Endometrial microvascular endothelial cells (primary cell): ENCODE measurements around the gene C5orf22. TPM values are rescaled to one million over a fixed set of nuclear protein-coding genes. Genes with fewer than 3 reads are reported as not detected.

Experiments
- in situ Hi-C: cut with HindIII; loops from 2 replicates; pipeline ENCODE4 v1.10.0; 2017; ENCODE audit warnings: low sequenced_read_pairs, low pct_unique_long_range_greater_than_20kb; ENCODE audit errors: inconsistent ontology term
- total RNA-seq: library from RNA; depleted of rRNA; stranded (reverse); fragments of >200 nt; gene quantifications from one replicate; pipeline ENCODE4 v1.2.3, GENCODE V29; 2015; ENCODE audit errors: inconsistent ontology term

Gene C5orf22
- 12.7 TPM for total RNA-seq

- in situ Hi-C loops: no loop called here
Measured at GRCh38 chr5:31531888-31532547, at the start of gene C5orf22, which contains the start of gene DROSHA. Gene C5orf22, plus strand, starts transcription at chr5:31532301. Its CDS starts 92 bp downstream, at chr5:31532393. Gene DROSHA, minus strand, starts transcription at chr5:31532093. Its CDS starts 3,034 bp downstream, at chr5:31529059.

- in situ Hi-C loops: no loop called here
Measured at GRCh38 chr5:31485376-31486207, 46.5 kb upstream of the C5orf22 start.

GRCh38 chr5:31486441-31486840 is 45.7 kb upstream of the C5orf22 start:
- in situ Hi-C loops: no loop called here

GRCh38 chr5:31487506-31487905 is 44.6 kb upstream of the C5orf22 start:
- in situ Hi-C loops: no loop called here

GRCh38 chr5:31492869-31493268 is 39.2 kb upstream of the C5orf22 start:
- in situ Hi-C loops: no loop called here

GRCh38 chr5:31495336-31495735 is 36.8 kb upstream of the C5orf22 start:
- in situ Hi-C loops: no loop called here

GRCh38 chr5:31496301-31496700 is 35.8 kb upstream of the C5orf22 start:
- in situ Hi-C loops: no loop called here

- in situ Hi-C loops: no loop called here
Measured at GRCh38 chr5:31496891-31497290, 35.2 kb upstream of the C5orf22 start.

- in situ Hi-C loops: no loop called here
Measured at GRCh38 chr5:31500256-31500655, 31.8 kb upstream of the C5orf22 start.

- in situ Hi-C loops: no loop called here
Measured at GRCh38 chr5:31502506-31502905, 29.6 kb upstream of the C5orf22 start.

- in situ Hi-C loops: no loop called here
Measured at GRCh38 chr5:31504529-31504928, 27.6 kb upstream of the C5orf22 start.

- in situ Hi-C loops: no loop called here
Measured at GRCh38 chr5:31511305-31511704, 20.8 kb upstream of the C5orf22 start.

- in situ Hi-C loops: no loop called here
Measured at GRCh38 chr5:31516802-31517201, 15.3 kb upstream of the C5orf22 start.

- in situ Hi-C loops: no loop called here
Measured at GRCh38 chr5:31523041-31523440, 9.1 kb upstream of the C5orf22 start.

GRCh38 chr5:31530541-31531265 is 1.4 kb upstream of the C5orf22 start:
- in situ Hi-C loops: no loop called here

- in situ Hi-C loops: no loop called here
Measured at GRCh38 chr5:31531543-31531887, 586 bp upstream of the C5orf22 start.

GRCh38 chr5:31534527-31535046 is 2.5 kb downstream of the C5orf22 start:
- in situ Hi-C loops: no loop called here

- in situ Hi-C loops: no loop called here
Measured at GRCh38 chr5:31536873-31537272, 4.8 kb downstream of the C5orf22 start.

- in situ Hi-C loops: no loop called here
Measured at GRCh38 chr5:31537349-31537748, 5.2 kb downstream of the C5orf22 start.
